NCI-H2029 treated with DMSO at 0.1 percent for 48 hours (cell line): Measurements from ENCODE around the gene THRA.
A peak's percentile ranks its signal among the peaks of the same experiment; 100 is the strongest.

Experiments
- DNase-seq: peaks from one replicate; lab custom pipeline; 2025; lab: John Stamatoyannopoulos, UW

THRA gene

DNA sequence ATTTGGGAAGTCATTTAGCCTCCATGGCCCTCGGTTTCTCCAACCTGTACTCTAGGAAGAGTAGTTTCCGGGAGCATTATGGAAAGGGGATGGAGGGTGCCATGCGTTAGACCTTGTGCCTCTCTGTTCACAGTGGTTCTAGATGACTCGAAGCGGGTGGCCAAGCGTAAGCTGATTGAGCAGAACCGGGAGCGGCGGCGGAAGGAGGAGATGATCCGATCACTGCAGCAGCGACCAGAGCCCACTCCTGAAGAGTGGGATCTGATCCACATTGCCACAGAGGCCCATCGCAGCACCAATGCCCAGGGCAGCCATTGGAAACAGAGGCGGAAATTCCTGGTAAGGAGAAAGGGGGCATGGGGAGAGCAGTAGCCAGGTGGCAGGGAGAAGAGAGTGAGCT, 21.7 kb downstream of the THRA start:
- DNase-seq: no peak

DNA sequence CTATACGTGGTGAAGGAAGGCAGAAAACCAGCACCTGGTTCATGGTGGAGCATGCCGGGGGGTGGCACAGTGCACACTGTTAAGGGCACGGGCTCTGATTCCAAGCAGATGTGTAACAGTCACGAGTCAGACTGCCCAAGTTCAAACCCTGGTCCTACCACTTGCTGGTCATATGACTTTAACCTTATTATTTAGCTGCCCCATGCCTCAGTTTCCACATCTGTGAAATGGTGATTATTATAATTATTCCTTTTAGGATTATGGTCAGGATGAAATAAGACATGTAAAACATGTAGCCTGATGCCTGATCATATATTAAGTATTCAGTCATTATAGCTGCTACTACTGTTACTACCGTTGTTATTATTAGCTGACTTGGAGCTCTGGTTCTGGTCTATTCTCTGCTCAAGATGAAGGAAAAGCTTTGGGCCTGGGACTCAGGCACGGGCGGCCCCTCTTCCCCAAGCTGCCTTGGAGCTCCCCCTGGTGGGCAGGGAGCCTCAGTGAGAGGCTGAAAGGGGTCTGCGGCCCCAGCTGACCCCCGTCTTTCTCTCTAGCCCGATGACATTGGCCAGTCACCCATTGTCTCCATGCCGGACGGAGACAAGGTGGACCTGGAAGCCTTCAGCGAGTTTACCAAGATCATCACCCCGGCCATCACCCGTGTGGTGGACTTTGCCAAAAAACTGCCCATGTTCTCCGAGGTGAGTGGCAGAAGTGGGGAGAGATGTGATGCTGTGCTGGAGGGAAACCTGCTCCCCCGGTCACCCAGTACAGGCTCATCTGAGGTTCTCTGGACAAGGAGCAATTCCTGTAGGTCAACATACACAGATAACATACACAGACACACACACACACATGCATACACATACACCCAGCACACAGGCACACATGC, 23.6 kb downstream of the THRA start:
- DNase-seq: no peak

DNA sequence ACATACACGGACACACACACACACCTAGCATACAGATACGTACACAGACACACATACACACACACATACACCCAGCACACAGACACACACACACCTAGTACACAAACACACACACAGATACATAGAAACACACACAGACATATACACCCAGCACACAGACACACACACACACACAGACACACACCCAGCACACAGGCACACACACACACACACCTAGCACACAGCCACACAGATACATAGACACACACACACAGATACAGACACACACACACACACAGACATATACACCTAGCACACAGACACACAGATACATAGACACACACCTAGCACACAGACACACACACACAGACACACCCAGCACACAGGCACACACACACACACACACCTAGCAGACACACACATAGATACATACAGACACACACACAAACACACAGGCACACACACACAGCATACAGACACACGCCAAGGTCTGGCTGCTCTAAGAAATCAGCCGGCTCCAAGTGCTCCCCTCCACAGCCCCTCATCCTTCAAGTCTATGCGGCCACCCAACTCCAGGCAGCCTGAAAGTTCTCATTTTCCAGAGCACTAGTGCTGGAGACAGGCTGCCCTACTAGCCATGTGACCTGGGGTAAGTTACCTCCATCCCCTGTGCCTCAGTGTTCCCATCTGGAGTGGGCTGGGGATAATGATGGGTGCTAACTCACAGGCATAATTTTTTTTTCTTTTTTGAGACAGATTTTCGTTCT, 24.5 kb downstream of the THRA start:
- no peak for DNase-seq

DNA sequence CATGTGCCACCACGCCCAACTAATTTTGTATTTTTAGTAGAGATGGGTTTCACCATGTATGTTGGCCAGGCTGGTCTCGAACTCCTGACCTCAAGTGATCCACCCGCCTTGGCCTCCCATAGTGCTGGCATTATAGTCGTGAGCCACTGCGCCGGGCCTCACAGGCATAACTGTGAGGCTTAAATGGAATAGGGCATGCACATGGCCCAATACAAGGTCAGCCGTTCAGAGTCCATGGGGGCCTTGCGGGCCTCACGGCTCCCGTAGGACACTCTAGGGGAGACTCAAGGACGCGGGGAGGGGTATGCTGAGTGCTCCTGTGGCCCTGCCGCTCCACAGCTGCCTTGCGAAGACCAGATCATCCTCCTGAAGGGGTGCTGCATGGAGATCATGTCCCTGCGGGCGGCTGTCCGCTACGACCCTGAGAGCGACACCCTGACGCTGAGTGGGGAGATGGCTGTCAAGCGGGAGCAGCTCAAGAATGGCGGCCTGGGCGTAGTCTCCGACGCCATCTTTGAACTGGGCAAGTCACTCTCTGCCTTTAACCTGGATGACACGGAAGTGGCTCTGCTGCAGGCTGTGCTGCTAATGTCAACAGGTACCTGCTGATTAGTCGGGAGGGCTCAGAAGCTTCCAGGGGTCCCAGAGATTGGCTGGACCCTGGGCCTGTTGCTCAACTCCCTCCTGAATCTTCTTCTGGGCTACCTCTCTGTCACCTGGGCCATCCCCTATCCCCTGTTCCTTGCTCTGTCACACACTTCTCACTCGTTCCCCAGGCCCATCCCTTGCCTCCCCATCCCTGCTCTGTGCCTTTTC, 25.3 kb downstream of the THRA start:
- DNase-seq: no peak

- DNase-seq: no peak
Measured at GRCh38 chr17:40089077-40089895, 26.5 kb downstream of the THRA start.

DNA sequence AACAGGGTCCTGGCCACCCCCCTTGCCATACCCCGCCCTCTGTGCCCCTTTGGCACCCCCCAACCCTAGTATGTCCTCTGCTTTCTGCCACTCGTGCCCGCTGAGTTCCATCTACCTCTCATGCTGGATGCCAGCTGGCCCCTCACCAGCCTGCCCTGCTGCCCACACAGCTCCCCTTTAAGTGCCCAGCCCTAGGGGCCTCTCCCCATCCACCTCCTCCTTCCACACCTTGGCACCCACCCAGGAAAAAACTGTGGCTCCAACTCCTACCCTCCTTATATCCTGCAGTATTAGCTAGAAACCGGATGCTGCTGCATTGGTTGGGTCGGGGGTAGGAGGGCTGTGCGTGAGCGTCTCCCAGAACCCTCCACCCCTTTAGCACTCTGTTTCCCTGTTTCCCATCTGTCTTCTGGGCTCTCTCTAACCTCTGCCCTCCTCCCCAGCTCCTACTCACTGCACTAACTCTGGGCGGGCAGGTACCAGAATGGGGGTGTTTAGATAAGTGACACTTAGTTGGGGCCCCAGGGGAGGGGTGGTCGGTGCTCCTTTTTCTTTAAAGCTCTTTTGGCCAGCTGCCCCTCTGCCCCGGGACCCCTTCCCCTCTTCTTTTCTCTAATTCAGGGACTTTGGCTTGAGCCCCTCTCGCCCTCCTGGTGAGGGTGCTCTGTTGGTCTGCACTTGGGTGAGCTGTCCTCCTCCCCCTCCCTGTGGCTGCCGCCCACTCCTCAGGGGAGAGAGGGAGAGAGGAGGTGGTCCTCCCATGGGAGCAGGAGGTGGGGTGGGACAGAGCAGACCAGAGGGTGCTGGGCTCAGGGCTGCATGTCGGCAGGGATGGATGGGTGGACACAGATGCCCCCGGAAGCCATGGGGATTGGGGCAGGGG, 27.7 kb downstream of the THRA start:
- no peak for DNase-seq

GRCh38 chr17:40091691-40092397, 29.1 kb downstream of the THRA start:
- DNase-seq: no peak

DNA sequence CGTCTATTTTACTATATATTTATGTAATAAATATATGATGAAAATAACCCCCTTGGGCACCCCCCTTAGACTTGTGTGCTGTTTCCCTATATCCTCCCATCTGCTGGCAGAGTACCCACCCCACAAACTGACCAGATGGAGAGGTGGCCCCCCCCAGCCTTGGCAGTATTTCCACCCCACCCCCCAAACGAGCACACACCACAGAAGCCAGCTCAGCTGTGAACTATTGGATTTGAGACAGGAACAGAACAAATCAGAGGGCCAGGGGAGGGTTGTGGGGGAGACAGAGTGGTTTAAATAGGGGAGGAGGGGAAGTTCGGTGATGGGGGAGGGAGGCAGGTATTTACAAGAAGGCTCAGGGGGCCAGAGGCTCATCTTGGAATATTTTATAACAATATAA, 29.8 kb downstream of the THRA start:
- DNase-seq: no peak

DNA sequence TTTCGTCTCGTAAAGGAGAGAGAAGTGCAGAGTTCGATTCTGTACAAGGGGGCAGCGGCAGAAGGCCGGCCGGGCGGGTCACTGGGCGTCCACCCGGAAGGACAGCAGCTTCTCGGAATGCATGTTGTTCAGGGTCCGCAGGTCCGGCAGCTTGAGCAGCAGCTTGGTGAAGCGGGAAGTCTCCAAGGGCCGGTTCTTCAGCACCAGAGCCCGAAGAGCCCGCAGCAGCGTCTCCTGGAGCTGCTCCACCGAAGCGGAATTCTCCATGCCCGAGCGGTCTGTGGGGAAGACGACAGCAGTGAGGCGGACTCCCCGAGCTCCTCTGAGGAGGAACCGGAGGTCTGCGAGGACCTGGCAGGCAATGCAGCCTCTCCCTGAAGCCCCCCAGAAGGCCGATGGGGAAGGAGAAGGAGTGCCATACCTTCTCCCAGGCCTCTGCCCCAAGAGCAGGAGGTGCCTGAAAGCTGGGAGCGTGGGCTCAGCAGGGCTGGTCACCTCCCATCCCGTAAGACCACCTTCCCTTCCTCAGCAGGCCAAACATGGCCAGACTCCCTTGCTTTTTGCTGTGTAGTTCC, 30.3 kb downstream of the THRA start:
- DNase-seq: no peak

GRCh38 chr17:40093580-40094201, 30.9 kb downstream of the THRA start:
- DNase-seq: no peak

- no peak for DNase-seq
Measured at GRCh38 chr17:40094874-40095273, 32.1 kb downstream of the THRA start.

GRCh38 chr17:40095351-40095943, 32.7 kb downstream of the THRA start:
- no peak for DNase-seq

GRCh38 chr17:40095944-40096791, 33.4 kb downstream of the THRA start:
- no peak for DNase-seq

DNA sequence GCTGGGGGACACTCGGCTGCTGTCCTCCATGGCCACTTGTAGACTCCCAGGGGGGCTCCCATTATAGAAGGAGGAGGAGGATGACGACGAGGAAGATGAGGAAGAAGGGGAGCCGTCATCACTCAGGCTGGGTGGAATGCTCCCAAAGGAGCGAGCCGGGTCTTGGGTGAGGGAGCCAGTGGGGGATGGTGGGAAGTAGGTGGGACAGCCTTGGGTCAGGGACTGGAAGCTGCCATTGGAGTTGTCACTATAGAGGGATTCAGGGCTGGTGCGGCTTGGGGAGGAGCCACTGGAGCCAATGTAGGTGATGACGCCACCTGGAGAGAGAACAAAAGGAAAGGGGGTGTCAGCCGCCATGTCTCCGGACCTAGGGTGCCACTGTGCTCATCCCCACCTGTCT, 34.3 kb downstream of the THRA start:
- no peak for DNase-seq

GRCh38 chr17:40097931-40098845, 35.4 kb downstream of the THRA start:
- DNase-seq: no peak

GRCh38 chr17:40098846-40099618, 36.3 kb downstream of the THRA start:
- DNase-seq: peak; percentile 80
